Measurements from ENCODE around the gene SLC6A9.

Gene SLC6A9

DNA sequence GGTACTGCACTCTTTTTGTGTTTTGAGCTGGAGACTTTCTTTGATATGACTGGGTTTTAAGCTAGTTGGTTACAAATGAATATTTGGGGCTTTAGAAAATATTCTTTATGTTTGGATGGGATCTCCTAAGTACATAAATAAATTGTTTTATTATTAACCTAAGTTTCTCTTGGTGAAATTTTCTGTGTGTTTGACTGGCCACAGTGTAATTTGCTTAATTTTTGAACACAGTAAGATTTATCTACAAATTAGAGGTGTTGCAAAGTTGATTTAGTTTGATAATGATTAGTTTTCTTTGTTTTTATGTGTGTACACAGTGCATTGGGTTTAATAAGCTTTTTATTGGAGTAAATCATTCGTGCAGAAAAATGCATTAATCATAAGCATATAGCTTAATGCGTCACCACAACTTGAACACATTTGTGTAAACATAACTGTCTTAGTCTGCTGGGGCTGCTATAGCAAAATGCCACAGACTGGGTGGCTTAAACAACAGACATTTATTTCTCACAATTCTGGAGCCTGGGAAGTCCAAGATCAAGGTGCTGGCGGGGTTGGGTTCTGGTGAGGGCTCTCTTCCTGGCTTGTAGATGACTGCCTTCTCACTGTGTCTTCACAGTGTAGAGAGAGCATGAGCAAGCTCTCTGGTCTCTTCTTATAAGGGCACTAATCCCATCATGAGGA is 17.4 kb upstream of the SLC6A9 start:
- no peak for DNase-seq (ENCODE audit: low spot score)

DNA sequence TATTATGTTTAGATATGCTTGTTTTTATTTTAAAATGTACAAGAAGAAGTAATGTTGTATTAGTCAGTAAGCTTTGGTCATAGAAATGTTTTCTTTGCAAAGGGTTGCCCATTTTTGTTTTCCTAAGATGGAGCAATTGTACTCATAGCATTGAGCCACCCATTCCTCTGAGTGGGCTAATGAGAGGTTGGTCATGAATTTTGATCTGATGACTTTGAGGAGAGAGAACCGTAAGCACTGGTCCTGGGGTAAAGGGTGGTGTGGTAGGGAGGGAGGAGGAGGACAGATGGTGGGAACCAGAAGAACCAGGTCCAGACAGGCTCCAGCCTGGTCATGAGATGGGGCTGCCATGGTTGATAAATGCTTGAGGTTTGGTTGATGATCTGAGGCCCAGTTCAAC is 15.9 kb upstream of the SLC6A9 start:
- DNase-seq (ENCODE audit: low spot score), result no peak

DNA sequence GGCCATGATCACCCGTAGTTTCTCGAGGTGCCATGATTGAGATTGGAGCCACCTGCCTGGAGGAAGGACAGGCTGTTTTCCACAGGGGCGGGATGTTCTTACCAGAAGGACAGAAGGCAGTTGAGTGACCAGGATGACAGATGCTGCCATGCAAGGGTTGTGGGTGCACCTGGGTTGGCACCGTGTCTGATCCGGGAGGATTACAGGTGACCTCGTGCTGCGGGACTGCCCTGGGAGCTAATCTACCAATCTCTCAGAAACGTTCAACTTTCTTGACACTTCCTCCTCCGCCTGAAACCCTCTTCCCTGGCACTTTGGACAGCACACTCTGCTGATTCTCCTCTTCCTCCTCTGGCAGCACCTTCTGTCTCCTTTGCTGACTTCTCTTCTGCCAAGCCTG is 13.8 kb upstream of the SLC6A9 start:
- no peak for DNase-seq (ENCODE audit: low spot score)

DNA sequence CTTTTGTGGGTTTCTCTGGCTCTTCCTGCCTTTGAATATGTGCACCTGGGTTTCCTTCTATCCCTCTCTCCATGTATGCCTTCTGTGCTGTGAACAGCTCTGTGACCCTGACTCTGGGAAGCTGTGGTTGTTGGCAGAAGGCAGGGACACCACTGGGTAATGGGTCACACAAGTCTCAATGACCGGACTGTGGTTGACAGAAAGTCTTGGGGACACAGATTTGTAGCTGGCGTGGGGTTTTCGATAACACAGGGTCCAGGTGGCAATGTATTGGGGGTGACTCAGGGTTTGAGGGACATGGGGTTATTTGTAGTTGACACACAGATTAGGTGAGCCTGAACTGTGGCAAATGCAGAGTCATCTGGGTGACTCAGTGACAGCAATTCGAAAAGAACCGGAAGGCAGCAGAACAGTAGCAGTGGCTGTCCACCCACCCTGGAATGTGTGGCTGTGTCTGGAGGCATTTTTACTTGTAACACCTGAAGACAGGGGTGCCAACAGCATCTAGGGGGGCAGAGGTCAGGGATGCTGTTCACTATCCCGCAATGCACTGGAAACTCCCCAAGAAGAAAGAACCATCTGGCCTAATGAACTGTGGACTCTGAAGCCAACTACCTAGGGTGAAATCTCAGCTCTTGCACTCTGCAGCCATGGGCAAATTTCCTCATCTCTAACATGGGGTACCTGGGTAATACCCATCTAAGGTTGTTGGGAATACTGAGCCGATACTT is 13.0 kb upstream of the SLC6A9 start:
- DNase-seq (ENCODE audit: low spot score), result no peak

DNA sequence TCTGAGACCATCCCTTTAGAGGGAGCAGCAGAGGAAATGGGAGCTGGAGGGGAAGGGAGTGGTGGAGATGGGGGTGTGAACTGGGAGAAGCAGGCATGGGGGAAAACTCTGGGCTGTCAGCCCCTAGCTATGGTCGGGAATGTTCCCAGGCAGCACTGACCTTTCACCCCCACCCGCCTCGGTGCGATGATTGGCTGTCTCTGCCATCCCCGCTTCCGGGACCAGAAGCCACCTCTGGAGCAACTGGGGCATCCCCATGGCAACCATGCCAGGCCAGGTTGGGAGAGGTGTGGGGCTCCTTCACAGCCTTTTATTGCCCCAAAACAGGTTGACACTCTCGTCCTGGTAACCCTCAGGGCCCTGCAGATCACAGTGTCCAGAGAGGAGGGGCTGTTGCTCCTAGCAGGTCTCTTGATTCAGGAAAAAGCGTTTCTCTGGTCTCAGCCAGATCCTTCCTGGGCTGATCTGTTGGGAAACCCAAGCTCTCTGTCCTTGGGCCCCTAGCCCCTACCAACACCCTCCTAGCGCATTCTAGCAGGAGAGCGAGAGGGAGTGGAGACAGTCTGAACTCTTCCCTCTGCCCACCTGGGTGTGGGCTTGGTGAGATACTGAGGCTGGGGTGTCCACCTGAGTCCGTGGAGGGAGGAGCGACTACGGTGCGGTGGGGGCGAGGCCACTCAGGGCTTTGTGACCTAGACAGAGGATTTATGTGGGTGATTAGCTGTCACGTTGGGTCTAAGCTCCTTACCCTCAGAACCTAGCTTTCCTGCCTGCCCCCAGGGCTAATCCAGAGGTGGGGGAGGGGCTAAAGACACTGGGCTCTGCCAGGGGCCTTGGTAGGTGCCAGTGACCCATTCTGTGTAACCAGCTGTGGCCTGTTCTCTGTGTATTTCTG is 12.2 kb upstream of the SLC6A9 start:
- no peak for DNase-seq (ENCODE audit: low spot score)

DNA sequence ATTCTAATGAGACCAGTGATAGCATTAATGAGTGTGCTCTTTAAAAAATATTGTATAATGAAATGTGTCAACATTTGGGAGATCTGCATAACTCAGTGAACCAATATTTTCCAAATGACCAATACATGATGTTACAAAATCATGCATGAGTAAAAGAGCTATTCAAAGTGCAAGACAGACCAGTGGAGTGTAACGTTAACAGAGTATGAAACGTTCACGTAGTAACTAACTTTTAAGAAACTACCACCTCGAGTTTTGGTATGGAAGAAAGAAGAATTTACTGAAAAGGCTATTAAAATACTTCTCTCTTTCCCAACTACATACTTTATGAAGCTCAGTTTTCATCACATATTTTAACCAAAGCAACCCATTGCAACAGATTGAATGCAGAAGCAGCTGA is 9.6 kb upstream of the SLC6A9 start:
- no peak for DNase-seq (ENCODE audit: low spot score)

DNA sequence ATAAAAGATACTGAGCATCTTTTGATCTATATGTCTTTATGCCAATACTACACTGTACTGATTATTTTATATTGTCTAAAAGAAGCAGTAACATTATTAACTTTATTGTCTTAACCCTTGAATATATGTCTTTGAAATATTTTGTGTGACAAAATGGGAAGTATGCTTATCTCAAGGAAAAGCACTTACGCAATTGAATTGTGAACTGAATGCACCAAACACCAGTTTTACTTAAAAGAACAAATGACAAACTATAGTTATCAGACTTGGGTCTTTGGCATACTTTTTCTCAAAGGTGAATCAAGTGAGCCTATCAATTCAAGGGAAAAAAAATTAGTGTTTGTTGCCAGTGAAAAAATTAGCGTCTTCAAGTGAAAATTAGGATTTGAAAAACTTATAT is 9.2 kb upstream of the SLC6A9 start:
- DNase-seq (ENCODE audit: low spot score), result no peak

DNA sequence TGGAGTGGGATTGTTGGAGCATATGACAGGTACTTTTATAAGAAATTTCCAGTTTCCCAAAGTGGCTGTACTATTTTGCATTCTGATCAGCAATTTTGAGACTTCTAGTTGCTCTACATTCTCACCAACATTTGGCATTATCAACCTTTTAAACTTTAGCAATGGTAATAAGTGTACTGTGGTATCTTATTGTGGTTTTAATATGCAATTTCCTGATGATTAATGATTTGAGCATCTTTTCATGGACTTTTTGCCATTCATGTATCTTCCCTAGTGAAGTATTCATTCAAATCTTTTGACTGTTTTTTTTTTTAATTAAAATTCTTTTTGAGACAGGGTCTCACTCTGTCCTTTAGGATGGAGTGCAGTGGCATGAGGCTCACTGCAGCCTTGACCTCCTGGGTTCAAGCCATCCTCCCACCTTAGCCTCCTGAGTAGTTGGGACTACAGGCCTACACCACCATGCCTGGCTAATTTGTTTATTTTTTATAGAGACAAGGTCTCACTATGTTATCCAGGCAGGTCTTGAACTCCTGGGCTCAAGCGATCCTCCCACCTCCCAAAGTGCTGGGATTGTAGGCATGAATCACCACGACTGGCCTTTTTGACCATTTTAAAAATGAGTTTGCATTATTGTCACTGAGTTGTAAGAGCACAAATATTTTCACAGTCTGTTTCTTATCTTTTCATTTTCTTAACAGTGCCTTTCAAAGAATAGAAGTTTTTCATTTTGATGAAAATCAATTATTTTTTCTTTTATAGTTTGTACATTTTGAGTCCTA is 7.8 kb upstream of the SLC6A9 start:
- no peak for DNase-seq (ENCODE audit: low spot score)

DNA sequence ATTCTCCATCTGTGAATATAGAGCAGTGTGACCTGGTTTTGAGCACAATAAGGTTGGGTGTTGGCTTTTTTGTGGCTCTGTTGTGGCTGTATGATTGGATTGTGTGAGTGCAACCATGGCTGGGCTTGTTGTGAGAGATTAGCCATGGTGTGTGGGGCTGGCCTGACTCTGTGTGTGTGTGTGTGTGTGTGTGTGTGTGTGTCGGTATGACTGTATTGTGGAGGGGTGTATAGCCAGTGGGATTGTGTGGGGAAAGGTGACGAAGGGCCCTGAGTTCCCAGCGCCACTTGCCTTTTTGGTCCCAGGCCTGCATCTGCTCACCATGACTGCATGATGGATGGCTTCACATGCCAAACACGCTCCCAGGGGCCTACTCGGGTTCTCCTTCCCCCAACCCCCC is 5.9 kb upstream of the SLC6A9 start:
- no peak for DNase-seq (ENCODE audit: low spot score)

DNA sequence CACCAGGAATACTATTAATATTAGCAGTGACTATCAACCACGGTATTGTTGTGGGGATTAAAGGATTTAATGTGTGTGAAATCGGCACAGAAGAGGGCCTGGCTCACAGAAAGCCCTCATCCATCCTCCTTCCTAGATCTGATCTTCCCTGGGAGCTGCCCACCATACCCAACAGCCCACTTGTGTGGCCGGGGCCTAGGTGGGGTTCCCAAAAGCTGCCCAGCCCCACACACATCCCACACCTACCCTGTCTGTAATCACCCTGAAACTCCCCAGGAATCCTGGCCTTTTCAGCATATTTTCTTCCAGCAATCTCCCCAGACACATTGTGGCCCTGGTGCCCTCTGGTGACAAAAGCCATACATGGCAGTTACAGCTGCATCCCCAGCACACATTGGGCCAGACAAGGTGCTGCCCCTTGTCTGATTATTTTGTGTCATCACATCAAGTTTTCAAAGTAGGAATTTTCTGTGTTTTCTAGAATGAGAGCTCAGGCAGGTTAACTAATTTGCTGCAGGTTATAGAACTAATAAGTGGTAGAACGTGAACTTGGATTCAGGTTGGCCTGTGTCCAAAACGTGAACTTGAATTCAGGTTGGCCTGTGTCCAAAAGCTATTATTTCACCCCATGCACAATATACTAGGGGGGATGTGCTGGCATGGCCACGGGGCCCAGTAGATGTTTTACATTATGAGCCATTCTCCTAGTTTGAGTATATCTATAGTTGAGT is 5.3 kb upstream of the SLC6A9 start:
- DNase-seq (ENCODE audit: low spot score), result peak; percentile 88

DNA sequence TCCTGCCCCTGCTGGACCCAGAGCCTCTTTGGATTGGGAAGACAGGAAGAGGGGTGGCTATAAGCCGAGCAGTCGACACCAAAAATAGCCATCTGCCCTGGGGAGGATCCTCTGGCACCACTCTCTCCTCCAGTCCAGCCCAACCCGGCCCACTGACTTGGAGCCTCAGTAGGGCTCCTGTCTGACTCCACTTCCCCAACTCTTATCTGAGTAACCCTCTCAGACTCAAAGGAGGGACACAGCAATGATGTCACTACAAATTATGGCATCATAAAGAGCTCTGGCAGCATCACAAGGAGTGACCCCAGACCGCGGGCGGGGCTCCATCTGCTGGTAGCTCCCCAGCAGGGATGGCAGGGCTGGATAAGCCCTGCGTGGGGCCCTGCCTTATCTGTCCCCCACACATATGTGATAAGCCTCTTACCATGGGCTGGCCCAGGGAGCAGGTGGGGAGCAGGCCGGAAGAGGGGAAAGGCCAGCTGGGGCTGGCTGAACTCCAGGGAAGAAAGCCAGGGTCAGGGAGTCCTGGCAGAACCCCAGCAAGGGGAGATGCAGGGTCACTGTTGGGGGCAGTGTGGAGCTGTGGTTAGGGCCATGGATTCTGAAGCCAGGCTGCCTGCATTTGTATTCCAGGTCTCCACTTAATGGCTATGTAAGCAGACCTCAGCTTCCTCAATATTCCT is 4.6 kb upstream of the SLC6A9 start:
- no peak for DNase-seq (ENCODE audit: low spot score)

DNA sequence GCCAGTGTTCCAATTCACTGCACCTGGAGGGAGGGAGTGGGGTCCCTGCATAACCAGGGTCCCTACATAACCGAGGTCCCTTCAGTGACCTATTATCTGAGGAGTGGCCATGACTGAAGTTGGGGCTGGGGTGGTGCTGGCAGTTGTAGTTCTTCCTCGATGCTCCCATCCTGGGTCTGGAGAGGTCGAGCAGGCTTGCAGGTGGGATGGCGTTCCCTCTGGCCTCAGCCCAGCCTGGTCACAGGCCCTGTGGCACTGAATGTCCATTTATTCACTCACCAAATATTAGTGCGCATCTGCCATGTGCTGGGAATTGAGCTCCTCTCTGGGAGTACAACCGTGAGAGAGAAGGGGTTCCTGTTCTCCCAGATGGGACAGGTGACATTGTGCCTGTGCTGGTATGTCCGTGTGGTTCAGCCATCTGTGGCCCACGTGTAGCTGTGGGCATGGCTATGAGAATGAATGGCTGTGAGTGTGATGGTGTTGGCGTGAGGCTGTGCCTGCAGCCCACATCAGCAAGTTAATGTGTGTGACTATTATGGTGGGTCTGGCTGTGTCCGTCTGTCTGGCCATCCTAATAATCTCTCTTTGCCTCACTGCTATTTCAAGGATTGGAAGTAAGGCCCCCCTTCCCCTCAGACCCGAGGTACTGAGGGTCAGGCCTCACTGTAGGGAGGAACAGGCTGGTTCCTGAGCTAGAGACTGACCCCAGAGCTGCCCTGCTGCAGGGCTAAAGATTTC is 3.9 kb upstream of the SLC6A9 start:
- no peak for DNase-seq (ENCODE audit: low spot score)

DNA sequence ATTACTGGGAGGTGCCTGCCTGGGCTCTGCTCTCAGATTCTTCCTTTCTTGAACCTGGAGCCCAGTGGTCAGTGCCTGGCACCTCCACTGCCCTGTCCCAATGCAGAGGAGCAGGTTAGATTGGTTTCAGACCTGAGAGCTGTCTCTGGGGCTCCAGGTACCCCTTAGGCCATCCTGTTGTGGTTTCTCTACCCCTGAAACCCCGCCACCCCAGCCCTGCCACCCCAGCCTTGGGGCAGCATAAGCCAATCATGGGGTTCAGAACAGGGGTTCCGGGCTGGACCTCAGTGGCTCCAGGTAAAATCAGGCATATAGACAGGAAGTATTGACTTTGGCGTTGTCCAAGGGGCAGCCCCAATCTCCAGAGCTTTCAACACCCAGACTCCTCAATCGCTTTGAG is 3.2 kb upstream of the SLC6A9 start:
- no peak for DNase-seq (ENCODE audit: low spot score)

DNA sequence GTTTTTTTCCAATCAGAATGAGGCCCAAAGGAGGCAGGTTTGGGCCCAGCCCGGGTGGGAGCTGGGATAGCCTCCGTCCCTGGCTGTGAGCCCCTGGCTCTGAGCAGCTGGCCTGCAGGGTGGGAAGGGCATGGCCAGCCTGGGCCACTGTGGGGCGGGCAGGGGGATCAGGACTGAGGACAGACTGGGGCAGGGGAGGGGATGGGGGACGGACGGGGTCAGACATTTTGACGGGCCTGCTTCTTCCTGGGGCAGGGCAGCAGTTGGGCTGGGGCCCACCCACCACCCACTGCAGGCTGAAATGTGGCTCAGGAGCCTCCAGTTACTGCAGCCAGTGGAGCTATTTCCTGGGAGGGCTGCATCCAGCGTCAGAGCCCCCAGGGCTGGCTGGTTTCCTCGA is 2.5 kb upstream of the SLC6A9 start:
- DNase-seq (ENCODE audit: low spot score), result no peak

DNA sequence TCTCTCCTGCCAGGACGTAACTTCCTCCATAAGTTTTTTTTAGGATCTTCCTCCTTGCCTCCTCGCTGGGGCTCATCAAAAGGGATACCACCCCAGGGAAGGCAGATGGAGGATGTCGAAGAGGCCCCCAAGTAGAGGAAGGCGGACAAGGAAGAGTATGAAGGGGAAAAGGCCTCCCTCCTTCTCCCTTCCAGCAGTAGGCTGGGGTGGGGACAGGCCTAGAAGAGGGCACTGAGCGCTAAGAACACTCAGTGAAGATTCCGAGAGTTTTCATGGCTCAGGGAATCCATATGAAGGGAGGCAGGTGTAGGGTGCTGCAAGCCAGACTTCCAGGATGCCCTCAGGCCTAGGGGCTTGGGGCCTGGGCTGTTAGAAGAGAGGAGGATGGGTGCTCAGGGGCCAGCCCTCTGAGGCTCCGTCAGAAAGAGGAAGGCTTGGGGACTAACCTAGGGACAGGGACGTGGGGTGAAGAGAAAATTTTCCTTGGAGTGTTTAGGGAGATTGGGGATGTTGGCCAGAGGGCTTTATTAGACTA is 1.8 kb upstream of the SLC6A9 start:
- no peak for DNase-seq (ENCODE audit: low spot score)

DNA sequence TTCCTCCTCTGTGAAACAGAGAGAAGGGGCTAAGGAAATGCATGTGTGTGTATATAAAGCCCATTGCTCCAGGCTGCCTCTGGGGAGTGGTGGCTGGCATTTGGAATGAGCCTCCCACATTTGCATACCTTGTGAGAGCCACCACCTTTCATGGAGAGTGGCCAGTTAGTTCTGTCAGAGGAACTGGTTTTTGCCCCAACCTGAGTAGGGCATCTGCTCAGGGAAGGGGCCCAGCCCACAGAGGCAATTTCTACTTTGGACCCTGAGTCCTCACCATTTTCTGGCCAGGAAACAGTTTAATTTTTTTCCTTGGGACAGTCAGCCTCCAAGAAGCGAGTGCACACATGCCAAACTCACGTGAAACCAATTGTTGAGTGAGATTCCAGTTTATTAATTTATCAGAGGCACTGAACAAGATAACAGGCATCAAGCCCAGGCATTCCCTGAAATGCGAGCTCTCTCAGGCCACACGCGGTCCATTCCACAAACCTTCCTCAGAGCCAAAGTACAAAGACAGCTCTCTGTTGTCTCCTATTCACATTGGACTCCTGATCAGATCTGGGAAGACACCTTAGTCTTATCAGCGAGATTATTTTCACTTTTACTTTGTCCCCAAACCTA is 1.0 kb upstream of the SLC6A9 start:
- DNase-seq (ENCODE audit: low spot score), result no peak

DNA sequence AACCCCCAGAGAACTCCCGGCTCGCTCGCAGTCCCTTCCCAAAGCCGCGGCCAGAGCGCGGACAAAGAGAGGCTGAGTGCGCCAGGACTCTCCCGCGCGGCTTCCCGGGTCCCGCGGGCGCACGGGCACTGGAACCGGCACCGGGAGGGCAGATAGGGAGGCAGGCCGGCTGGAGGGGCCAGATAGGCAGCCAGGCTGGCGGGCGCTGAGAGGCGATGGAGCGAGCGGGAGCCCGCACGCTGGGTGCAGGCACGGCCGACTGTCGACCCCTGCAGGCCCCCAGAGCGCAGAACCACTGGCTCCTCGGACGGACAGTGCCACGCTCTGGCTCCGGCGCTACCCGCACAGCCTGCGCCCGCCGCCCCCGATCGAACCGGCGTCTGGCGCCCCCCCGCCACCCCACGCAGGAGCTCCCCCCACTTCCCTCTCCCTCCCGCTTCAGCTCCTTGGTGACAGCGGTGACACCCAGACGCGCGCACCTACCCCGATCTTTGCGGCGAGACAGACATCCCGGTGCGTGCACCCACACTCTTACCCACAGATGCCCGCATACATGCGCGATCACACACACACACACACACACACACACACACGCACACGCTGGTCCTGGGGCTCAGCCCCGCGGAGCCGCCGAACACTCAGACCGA is 534 bp downstream of the SLC6A9 start:
- DNase-seq (ENCODE audit: low spot score), result peak; percentile 28

DNA sequence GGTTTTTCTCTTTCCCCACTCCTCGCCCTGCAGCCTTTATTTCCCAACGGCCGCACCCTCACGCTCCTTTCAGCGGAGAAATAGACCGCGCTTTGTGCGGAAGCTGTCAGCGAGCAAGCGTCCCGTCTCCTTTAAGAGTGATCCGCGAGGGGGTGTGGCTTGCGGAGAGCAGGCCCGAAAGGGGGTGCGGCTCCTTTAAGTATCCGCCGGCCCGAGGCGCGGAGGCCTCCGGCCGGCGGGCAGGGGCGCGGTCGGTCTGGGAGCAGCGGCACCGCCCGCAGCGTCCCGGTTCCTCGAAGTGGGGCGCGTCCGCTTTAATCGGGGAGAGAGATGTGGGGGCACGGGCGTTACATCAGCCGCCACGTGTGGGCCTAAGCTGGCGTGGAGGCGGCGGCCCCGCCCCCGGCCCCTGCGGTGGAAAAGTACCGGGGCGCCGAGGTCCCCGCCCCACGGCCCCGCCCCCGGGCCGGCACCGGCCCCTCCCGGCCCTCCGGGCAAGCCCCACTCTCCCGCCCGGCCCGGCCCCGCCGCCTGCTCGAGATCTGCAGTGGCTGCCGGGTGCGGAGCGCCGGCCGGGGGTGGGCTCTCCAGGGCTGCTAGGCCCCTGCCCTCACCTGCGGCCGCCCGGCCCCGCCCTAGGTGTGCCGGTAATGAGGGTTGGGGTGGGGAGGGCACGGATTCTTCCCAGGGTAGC is 1.2 kb downstream of the SLC6A9 start:
- peak; percentile 86 for DNase-seq (ENCODE audit: low spot score)

All from cerebellar cortex (tissue), 1 donor.